GM12872 (cell line): Measurements from ENCODE around the gene CHPF.
A peak's percentile ranks its signal among the peaks of the same experiment; 100 is the strongest.

Source experiments
- CTCF ChIP-seq: IDR thresholded peaks from 3 replicates; pipeline ENCODE4 v1.5.1; 2011; ENCODE audit warnings: low read depth, mild to moderate bottlenecking, low read length, moderate library complexity; ENCODE audit not compliant: insufficient read depth

CHPF gene

GRCh38 chr2:219511547-219512325, 31.9 kb downstream of the CHPF start:
- no peak for TF ChIP-seq CTCF

- TF ChIP-seq CTCF: no peak
These were observed 33.0 kb downstream of the CHPF start for GRCh38 chr2:219510512-219511135.

- peak; percentile 80 for TF ChIP-seq CTCF
These were observed 33.7 kb downstream of the CHPF start for GRCh38 chr2:219509780-219510511.

- TF ChIP-seq CTCF: no peak
These were observed 34.4 kb downstream of the CHPF start for GRCh38 chr2:219508971-219509779.

- no peak for TF ChIP-seq CTCF
These were observed 35.2 kb downstream of the CHPF start for GRCh38 chr2:219508444-219508734.

- TF ChIP-seq CTCF: no peak
These were observed 35.8 kb downstream of the CHPF start for GRCh38 chr2:219507581-219508443.
